PC-3 (cell line): ENCODE results near the gene PLPPR1. TPM values are rescaled to one million over a fixed set of nuclear protein-coding genes. Genes with fewer than 3 reads are reported as not detected.

Experiments used
- ATAC-seq: fragments of 200-7000 bp; cut with Tn5 transposase; 2 replicates; pipeline ENCODE4 v1.9.1; 2020; ENCODE audit warnings: mild to moderate bottlenecking, moderate library complexity
- BruUV-seq: library from RNA; stranded (reverse); fragments of 400-500 nt; replicated peaks from 2 replicates; lab custom pipeline; 2021; lab: Mats Ljungman, UMichigan
- CTCF ChIA-PET: fragments of 300-600 bp; sonication (Branson Sonifier 250); formaldehyde crosslinking; loops from one replicate; lab custom pipeline; 2022; ENCODE audit warnings: antibody characterized with exemption; lab: Charles Lee
- POLR2A ChIA-PET: fragments of 300-600 bp; sonication (Branson Sonifier 250); formaldehyde crosslinking; loops from one replicate; lab custom pipeline; 2022; ENCODE audit warnings: antibody characterized with exemption; ENCODE audit not compliant: unreplicated experiment; lab: Charles Lee
- DNase-seq: peaks from one replicate; pipeline ENCODE4 v3.0.0-alpha.2; 2015
- H2AFZ ChIP-seq: fragments of 300-600 bp; sonication (generic); 2 replicates; pipeline ENCODE4 v1.6.0; 2016; ENCODE audit warnings: antibody characterized with exemption, low read length
- H3F3A ChIP-seq: fragments of 300-600 bp; sonication (generic); one replicate; pipeline ENCODE4 v1.6.0; 2017; ENCODE audit warnings: antibody characterized with exemption, low read length, control low read depth, mild to moderate bottlenecking; ENCODE audit not compliant: unreplicated experiment
- H3K27ac ChIP-seq: fragments of 300-600 bp; sonication (generic); 2 replicates; pipeline ENCODE4 v1.5.1; 2016; ENCODE audit warnings: mild to moderate bottlenecking, low read length
- H3K27me3 ChIP-seq: fragments of 300-600 bp; sonication (generic); 2 replicates; pipeline ENCODE4 v1.6.1; 2016; ENCODE audit warnings: low read length, mixed read lengths
- H3K36me3 ChIP-seq: fragments of 300-600 bp; sonication (generic); 2 replicates; pipeline ENCODE4 v1.6.1; 2016; ENCODE audit warnings: low read depth, mixed run types, low read length, mixed read lengths
- H3K4me1 ChIP-seq: fragments of 300-600 bp; sonication (generic); 2 replicates; pipeline ENCODE4 v1.5.1; 2016; ENCODE audit warnings: low read length; ENCODE audit not compliant: insufficient read depth
- H3K4me2 ChIP-seq: fragments of 300-600 bp; sonication (generic); 2 replicates; pipeline ENCODE4 v1.6.0; 2016; ENCODE audit warnings: low read length
- H3K4me3 ChIP-seq: fragments of 300-600 bp; sonication (generic); 2 replicates; pipeline ENCODE4 v1.5.1; 2016; ENCODE audit warnings: mild to moderate bottlenecking, low read length, mixed read lengths
- H3K79me2 ChIP-seq: fragments of 300-600 bp; sonication (generic); 2 replicates; pipeline ENCODE4 v1.6.1; 2017; ENCODE audit warnings: low read length, mixed read lengths
- H3K9ac ChIP-seq: fragments of 300-600 bp; sonication (generic); 2 replicates; pipeline ENCODE4 v1.6.0; 2016; ENCODE audit warnings: mild to moderate bottlenecking, low read length
- H3K9me2 ChIP-seq: fragments of 300-600 bp; sonication (generic); replicated peaks from 2 replicates; pipeline ENCODE4 v1.6.1; 2016; ENCODE audit warnings: mixed run types, low read length, mixed read lengths
- H3K9me3 ChIP-seq: fragments of 300-600 bp; sonication (generic); 2 replicates; pipeline ENCODE4 v1.6.1; 2016; ENCODE audit warnings: low read length, mixed read lengths
- H4K20me1 ChIP-seq: fragments of 300-600 bp; sonication (generic); 2 replicates; pipeline ENCODE4 v1.6.1; 2016; ENCODE audit warnings: low read length, mixed read lengths
- EZH2 ChIP-seq: fragments of 300-600 bp; sonication (generic); IDR thresholded peaks from one replicate; pipeline ENCODE4 v1.6.1; 2017; ENCODE audit warnings: antibody characterized with exemption, mild to moderate bottlenecking, low read length; ENCODE audit not compliant: unreplicated experiment
- EZH2phosphoT487 ChIP-seq: fragments of 300-600 bp; sonication (generic); IDR thresholded peaks from 2 replicates; pipeline ENCODE4 v1.6.1; 2018; ENCODE audit warnings: mild to moderate bottlenecking, antibody characterized with exemption, low read length, borderline replicate concordance
- intact Hi-C: fragments of 100-400 bp; cut with micrococcal nuclease; formaldehyde crosslinking; loops from 2 replicates; pipeline ENCODE4 v1.9.0; 2023
- total RNA-seq: library from RNA; depleted of rRNA; stranded (reverse); fragments of >200 nt; gene quantifications from 2 replicates; pipeline ENCODE4 v1.2.3, GENCODE V29; 2014
- TF ChIP-seq, protein P1 (sequence below): fragments of 300-600 bp; sonication (generic); conservative IDR thresholded peaks from 2 replicates; pipeline ENCODE4 v1.5.1; 2017; ENCODE audit warnings: antibody characterized with exemption, low read depth, mild to moderate bottlenecking, low read length

PLPPR1 gene
- total RNA-seq, 1 experiment from 2014 or later: not detected

- Histone ChIP-seq H3K27ac (no peak overlapping the region), H3K4me1 (no peaks in the 10 kb centered on the region), H3K79me2 (no peaks in the 10 kb centered on the region), H3K9me2 (no peaks in the 10 kb centered on the region), H2AFZ (no peak overlapping the region), H3K4me3 (no peak overlapping the region), H3F3A (no peaks in the 10 kb centered on the region), H3K36me3 (no peaks in the 10 kb centered on the region), H3K9ac (no peak overlapping the region), H3K4me2 (no peak overlapping the region), H3K27me3 (no peaks in the 10 kb centered on the region), H4K20me1 (no peaks in the 10 kb centered on the region), H3K9me3 (no peaks in the 10 kb centered on the region)
- DNase-seq: no peak
- TF ChIP-seq EZH2: no peak
- TF ChIP-seq EZH2phosphoT487: no peak
- TF ChIP-seq, protein P1, sequence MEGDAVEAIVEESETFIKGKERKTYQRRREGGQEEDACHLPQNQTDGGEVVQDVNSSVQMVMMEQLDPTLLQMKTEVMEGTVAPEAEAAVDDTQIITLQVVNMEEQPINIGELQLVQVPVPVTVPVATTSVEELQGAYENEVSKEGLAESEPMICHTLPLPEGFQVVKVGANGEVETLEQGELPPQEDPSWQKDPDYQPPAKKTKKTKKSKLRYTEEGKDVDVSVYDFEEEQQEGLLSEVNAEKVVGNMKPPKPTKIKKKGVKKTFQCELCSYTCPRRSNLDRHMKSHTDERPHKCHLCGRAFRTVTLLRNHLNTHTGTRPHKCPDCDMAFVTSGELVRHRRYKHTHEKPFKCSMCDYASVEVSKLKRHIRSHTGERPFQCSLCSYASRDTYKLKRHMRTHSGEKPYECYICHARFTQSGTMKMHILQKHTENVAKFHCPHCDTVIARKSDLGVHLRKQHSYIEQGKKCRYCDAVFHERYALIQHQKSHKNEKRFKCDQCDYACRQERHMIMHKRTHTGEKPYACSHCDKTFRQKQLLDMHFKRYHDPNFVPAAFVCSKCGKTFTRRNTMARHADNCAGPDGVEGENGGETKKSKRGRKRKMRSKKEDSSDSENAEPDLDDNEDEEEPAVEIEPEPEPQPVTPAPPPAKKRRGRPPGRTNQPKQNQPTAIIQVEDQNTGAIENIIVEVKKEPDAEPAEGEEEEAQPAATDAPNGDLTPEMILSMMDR: no peak
- BruUV-seq: no TSS peak
- intact Hi-C loops: no loop called here
- POLR2A ChIA-PET: no interaction called here
- no peak for ATAC-seq
- CTCF ChIA-PET: no interaction called here
Observed at GRCh38 chr9:101022704-101023103, 5.8 kb upstream of the PLPPR1 start.

- Histone ChIP-seq H3K9ac (no peak overlapping the region), H3K4me3 (no peak overlapping the region), H2AFZ (no peak overlapping the region), H3K27ac (no peak overlapping the region), H3K79me2 (no peaks in the 10 kb centered on the region), H3K27me3 (peaks cover 29% of the 10 kb centered on the region), H3F3A (no peaks in the 10 kb centered on the region), H3K9me3 (no peaks in the 10 kb centered on the region), H3K4me2 (no peak overlapping the region), H4K20me1 (no peaks in the 10 kb centered on the region), H3K36me3 (no peaks in the 10 kb centered on the region), H3K4me1 (no peaks in the 10 kb centered on the region), H3K9me2 (no peaks in the 10 kb centered on the region)
- no TSS peak for BruUV-seq
- CTCF ChIA-PET: no interaction called here
- POLR2A ChIA-PET: no interaction called here
- no peak for TF ChIP-seq EZH2
- TF ChIP-seq, protein P1: no peak
- TF ChIP-seq EZH2phosphoT487: no peak
- DNase-seq (no peak), ATAC-seq (no peak)
- intact Hi-C loops: no loop called here
Observed at GRCh38 chr9:101025940-101026339, 2.6 kb upstream of the PLPPR1 start.

DNA sequence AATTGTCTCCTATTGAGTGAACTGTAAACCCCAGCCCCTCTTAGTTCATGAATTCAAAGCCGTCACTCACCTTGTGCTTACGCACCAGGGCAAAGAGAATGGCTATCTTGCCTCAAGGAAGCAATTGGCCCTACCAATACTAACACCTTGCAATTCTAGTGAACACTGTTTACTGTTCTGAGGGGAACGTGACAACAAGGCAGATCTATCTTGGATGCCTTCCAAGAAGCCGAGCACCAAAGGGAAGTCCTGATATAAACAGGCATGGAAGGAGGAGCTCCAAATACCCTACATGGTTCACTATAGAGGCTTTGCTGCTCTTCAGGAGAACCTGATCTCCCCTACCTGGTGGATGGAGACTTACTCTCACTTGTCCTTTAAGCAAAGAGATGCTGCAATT is 1.7 kb upstream of the PLPPR1 start:
- Histone ChIP-seq H3K79me2 (no peaks in the 10 kb centered on the region), H3K27me3 (peaks cover 33% of the 10 kb centered on the region), H3K4me3 (no peak overlapping the region), H3K36me3 (no peaks in the 10 kb centered on the region), H3K9me3 (no peaks in the 10 kb centered on the region), H3K9me2 (no peaks in the 10 kb centered on the region), H3K4me1 (no peaks in the 10 kb centered on the region), H3F3A (no peaks in the 10 kb centered on the region), H3K27ac (no peak overlapping the region), H3K9ac (no peak overlapping the region), H3K4me2 (no peak overlapping the region), H4K20me1 (no peaks in the 10 kb centered on the region), H2AFZ (no peak overlapping the region)
- ChIA-PET POLR2A (no interaction called here), CTCF (no interaction called here)
- no TSS peak for BruUV-seq
- intact Hi-C loops: no loop called here
- DNase-seq (no peak), ATAC-seq (no peak)
- TF ChIP-seq, protein P1: no peak
- TF ChIP-seq EZH2: no peak
- no peak for TF ChIP-seq EZH2phosphoT487
